H4 (cell line): Measurements from ENCODE around the gene TIMELESS. TPM values are rescaled to one million over a fixed set of nuclear protein-coding genes. Genes with fewer than 3 reads are reported as not detected.
"Not testable (repeated sequence)": the region's sequence is repeated elsewhere in the genome, so short reads cannot be mapped to it uniquely, and the experiment has no call there.

Experiments
- DNase-seq: peaks from one replicate; pipeline ENCODE4 v3.0.0-alpha.2; 2015; ENCODE audit warnings: low spot score
- total RNA-seq: library from RNA; depleted of rRNA; stranded (reverse); fragments of >200 nt; shearing (Covaris generic); gene quantifications from 2 replicates; pipeline ENCODE4 v1.2.3, GENCODE V29; 2014

Gene TIMELESS
- total RNA-seq, 1 experiment from 2014 or later, result 12.7 TPM

DNA sequence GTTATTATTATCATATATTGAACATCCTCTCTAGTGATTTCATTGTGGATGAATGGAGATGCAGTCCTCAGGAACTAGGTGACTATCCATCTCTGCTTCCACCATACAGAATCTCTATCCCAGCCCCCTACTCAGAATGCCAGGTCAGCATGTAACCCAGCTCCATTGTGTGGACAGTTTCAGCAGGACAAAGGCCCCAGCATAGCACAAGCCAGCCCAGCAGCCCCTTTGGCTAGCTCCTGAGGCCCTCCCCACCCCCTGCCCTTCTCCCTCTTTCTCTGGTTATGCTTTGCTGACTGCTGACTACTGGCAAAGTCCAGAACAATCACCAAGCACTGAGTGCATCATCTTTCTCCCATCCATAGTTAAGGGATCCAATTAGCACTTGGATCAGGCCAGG, 13.3 kb upstream of the TIMELESS start:
- DNase-seq, result no peak

DNA sequence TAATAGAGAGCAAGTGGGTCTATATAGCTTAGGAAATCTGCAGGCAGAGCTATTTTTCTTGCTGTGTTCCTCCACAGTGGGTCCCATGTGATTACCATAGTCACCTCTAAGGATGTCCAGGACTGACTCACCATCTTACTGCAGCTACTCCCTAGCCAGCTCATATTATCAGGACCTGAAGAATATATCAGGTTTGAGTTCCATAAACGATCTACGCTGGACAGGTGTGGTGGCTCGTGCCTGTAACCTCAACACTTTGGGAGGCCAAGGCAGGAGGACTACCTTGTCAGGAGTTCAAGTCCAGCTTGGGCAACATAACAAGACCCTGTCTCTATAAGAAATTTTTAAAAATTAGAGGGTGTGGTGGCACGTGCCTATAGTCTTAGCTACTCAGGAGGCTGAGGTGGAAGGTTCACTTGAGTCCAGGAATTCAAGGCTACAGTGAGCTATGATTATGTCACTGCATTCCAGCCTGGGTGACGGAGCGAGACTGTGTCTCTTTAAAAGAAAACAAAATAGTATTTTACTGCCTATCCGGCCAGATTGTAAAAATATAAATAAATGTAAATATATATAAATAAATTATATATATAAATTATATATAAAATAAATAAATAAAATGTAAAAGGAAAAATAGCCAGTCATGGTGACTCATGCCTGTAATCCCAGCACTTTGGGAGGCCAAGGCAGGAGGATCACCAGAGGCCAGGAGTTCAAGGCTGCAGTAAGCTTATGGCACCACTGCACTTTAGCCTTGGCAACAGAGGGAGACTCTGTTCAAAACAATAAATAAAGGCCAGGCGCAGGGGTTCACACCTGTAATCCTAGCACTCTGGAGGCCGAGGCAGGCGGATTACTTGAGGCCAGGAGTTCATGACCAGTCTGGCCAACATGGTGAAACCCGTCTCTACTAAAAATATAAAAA, 12.3 kb upstream of the TIMELESS start:
- DNase-seq, result no peak

DNA sequence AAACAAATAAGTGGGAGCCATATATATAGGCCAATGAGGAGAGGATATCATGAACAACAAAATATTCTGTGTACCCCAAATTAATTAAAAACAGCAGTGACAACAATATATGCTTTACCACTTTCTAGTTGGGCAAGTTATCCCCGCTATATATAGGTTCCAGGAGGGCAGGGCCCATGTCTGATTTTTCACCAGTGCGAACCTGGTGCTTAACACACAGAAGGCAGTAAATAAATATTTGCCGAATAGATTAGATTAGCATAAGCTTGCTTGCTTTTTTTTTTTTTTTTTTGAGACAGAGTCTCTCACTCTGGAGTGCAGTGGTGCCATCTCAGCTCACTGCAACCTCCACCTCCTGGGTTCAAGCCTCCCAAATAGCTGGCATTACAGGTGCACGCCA, 8.6 kb upstream of the TIMELESS start:
- DNase-seq, result no peak

DNA sequence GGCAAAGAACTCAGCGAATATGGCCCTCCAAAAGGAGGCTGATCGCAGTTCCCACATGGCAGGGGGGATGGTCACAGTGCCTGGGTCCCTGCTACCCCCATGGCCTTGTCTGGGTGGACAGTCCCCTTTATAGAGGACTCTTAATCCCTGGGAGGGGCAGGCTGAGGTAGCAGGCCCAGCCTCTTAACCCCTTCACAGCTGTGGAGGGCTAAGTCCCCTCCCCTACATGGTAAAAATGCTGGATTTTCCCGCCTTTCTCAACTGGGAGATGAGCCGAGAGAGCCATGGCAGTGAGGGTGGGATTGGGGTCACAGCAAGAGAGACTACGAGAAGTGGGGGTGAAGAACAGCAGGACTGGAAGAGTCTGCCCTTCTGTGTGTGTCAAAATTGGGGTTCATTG, 5.3 kb upstream of the TIMELESS start, which contains the start of gene MIP:
Gene MIP, minus strand, starts transcription at position 101 of the 400 bp plus-strand sequence. Its CDS starts 44 bp downstream, at position 57.
- no peak for DNase-seq

DNA sequence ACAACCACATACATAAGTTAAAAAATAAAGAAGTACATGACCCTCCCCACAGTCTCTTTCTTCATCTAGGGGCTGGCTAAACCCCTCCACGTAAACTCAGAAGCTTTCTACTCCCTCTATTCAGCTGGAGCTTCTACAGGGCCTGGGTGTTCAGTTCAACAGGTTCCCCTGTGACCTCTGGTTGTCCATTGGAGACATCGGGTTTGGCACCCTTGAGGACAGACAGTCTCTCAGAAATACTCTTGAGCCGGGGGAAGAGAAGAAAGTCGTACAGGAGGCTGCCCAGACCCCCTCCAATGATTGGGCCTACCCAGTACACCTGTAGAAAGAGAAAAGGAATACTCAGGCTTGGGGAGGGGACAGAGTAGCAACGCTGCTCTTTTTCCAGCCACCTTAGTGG, 1.9 kb upstream of the TIMELESS start:
- no peak for DNase-seq

DNA sequence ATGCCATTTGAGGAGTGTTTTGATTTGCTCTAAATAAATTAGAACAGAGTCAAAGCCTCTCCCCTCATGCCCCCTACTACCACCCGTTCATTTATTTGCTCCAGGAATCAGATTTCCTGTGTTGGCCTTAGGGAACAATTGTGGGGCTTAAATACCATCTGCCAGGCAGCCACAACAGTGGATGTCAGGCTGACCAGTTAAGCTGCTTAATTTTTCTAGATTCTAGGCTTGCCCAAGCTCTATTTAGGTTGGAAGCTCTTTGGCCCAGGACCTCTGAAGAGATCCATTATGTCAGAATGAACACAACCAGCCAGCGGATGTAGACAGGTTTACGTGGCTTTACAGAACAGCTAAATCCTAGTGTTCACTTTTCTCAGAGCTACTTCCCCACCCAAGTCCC, 1.0 kb upstream of the TIMELESS start:
- DNase-seq, result no peak

DNA sequence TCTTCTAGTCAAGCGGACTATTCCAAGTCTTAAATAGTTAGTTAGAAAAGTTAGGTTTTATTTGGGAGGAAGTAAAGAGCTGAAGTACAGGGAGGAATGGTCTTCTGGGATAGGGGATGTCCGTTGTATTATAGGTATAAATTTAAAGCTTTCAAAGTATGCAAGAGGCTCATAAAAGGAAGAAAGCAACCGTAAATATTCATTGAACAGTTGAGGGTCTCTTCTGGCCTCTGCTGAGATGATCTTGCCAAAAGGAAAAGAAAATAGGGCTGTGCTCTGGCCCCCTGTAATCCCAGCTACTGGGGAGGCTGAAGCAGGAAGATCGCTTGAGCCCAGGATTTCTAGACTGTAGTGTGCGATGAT, 377 bp upstream of the TIMELESS start:
- no peak for DNase-seq

DNA sequence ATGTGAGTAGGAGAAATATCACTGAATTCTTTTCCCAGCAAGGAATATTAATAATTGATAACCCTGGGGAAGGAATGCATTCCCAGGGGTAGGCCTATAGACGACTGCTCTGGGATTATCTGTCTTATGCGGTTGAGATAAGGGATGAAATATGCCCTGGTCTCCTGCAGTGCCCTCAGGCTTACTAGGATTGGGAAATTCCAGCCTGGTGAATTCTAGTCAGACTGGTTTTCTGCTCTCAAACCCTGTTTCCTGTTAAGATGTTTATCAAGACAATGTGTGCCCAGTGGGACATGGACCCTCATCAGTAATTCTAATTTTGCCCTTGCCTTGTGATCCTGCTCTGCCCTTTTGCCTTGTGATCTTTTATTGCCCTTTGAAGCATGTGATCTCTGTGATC, 6.0 kb downstream of the TIMELESS start:
- not testable (repeated sequence) for DNase-seq

DNA sequence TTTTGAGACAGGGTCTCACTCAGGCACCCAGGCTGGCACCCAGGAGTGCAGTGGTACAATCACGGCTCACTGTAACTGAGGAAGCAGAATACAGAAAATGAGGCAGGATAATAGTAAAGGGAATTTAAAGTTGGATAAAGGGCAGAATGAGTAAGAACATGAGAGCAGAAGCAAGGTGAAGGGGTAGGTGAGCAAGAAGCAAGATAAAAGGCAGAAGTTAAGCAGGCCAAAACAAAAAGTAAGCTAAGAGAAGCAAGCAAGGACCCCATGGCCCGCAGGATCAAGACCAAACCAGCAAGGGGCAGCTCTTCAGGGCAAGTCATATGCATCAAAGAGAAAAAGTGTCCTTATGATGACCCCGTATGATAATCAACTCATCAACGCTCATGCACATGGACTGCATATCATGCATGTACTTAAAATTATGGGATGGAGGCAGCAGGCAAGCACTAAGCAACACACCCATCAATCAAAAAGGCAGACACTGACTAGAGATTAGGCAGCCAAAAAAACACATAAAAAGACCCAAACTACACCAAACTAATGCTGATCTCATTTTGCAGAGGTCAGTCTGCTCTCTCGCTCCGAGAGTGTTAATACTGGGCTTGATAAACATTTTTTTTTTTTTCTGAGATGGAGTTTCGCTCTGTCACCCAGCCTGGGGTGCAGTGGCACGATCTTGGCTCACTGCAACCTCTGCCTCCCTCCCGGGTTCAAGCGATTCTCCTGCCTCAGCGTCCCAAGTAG, 11.6 kb downstream of the TIMELESS start:
- no peak for DNase-seq

DNA sequence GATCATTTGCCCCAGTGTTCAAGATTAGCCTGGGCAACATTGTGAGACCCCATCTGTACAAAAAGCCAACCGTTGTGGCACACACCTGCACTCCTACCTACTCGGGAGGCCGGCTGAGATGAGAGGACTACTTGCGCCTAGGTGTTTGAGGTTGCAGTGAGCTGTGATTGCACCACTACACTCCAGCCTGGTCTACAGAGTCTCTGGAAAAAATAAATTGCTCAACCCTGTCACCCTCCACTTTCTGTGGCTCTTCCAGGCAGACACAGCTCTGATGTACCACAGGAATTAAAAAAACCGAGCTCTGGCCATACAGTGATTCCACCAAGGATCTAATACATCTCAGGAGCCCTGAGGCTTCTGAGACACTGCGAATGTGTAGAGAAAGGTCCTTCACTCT, 14.4 kb downstream of the TIMELESS start:
- DNase-seq, result no peak

DNA sequence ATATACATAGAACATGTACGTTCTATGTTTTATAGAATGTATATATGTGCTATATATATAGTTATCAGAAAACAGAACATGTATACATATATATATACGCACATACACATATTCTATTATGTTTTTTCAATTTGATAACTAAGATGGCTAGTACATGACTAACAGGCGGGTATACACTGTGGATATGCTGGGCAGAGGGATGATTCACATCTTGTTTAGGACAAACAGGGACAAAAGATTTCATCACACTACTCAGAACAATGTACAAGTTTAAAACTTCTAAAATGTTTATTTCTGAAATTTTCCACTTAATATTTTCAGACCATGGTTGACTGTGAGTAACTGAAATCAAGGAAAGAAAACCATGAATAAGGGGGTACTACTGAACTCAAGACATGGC, 17.4 kb downstream of the TIMELESS start:
- no peak for DNase-seq

DNA sequence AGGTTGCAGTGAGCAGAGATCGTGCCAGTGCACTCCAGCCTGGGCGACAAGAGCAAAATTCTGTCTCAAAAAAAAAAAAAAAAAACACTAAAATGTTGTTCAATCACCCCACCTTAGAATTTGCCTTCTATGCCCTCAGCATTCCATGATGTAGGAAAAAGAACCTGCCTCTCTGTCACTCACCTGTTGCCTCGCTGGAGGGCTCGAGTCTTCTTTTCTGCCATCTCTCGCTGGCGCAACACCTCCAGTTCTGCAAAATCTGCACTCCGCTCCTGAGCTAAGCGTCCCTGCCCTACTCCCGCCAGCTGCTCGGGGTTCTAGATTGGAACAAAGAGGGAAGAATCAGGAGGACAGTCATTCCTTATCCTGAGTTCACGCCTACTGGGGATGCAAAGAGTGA, 17.9 kb downstream of the TIMELESS start:
- no peak for DNase-seq

DNA sequence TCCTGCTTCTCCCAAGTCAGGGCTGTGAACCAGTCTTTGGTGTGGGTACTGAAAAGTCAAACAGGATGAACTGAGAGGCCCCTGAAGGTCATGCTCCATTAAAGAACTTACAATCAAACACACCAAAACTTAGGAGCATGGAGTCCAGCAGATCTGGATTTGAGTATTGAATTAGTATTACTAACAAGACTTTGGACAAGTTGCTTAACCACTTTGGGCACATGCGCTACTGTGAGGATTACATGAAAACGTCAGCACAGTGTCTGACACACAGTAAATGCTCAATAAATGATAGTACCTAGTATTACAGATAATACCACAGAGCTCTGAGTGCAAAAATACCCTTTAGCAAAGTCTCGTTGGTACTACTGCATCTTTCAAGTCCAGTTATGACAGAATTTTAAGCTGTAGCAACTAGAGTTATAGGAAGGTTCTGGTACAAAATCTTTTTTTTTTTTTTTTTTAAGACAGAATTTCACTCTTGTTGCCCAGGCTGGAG, 23.2 kb downstream of the TIMELESS start:
- DNase-seq, result no peak

DNA sequence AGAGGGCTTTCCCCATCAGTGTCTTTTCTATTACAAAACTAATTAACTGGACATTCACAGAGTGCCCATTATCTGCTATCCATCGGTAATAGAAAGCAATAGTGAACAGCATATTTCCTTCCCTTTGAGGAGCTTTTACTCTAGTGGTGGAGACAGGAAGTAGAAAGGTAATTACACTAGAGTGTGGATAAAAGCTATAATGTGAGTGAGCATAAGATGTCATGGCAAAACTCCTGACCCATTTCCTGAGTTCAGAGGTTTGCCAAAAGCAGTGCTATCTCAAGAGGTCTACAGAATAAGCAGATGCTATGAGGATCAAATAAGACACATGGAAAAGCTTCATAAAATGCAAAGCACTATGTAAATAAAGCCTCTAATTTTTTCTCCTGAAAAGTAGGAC, 24.0 kb downstream of the TIMELESS start:
- no peak for DNase-seq

DNA sequence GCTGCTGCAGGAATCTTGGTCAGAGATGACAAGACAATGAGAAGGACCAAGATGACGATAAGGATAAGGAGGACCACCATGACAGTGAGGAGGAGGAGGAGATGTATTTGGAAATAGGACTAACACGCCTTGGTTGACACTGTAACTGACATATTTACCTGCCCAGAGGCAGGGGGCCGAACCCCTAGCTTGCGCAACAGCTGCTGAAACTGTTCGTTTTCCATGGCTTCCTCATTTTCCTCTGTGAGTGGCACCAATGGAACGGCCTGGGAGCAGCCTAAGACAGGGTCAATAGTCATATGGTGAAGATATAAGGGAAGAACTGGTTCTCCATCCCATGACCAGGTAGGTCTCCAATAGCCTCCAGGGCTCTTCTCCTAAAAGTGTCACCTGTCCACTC, 28.8 kb downstream of the TIMELESS start:
- DNase-seq, result no peak

DNA sequence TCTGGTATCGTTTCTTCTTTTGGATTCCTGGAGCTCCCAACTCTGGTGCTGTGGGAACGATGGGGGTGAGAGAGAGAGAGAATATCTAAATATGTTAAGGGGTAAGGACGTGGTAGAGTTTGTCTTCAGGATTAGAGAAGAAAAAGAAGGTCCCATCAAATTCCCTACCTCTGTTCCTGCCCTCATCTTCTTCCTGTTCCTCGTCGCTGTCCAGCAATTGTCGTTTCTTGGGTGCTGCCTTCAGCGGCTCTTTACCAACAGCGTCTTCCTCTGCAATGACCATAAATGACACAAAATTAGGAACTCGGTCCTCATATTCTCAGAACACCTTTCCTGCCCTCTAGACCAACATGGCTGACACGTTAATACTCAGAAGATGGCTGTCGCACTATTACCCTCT, 31.5 kb downstream of the TIMELESS start:
- no peak for DNase-seq

DNA sequence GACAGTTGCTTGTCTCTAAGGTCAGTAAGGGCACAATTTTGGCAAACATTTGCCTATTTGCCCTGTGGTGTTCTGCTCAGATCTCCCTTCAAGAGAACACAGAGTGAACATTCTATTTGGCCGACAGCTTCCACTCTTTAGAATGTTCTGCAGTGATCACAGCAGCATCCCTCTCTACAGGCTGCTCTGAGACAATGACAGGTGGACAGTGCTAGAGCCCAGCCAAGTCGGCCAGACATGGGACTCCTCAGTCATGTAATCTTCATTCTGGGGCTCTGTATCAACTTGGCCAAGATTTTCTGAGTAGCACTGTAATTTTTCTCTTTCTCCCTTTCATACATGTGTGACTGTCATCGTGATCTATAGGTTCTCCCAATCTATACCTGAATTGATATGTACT, 34.8 kb downstream of the TIMELESS start:
- DNase-seq, result no peak

DNA sequence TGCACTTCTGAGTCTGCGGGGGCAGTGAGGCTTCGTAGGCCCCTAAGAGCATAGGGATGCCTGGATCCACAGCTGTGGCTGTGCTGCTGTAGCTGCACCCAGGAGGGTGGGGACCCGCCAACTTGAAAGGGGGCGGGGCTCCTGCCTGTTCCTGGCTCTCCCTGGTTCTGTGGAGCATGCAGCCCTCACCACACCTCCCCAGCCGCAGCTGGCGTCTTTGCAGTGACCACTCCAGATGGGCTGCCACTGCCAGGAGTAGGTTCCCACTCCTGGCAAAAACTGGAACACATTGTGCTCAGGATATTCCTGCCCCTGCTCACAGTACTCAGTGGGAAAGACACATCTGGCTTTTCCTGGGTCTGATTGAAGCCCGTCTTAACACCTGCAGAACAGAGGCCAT, 35.8 kb downstream of the TIMELESS start:
- no peak for DNase-seq

DNA sequence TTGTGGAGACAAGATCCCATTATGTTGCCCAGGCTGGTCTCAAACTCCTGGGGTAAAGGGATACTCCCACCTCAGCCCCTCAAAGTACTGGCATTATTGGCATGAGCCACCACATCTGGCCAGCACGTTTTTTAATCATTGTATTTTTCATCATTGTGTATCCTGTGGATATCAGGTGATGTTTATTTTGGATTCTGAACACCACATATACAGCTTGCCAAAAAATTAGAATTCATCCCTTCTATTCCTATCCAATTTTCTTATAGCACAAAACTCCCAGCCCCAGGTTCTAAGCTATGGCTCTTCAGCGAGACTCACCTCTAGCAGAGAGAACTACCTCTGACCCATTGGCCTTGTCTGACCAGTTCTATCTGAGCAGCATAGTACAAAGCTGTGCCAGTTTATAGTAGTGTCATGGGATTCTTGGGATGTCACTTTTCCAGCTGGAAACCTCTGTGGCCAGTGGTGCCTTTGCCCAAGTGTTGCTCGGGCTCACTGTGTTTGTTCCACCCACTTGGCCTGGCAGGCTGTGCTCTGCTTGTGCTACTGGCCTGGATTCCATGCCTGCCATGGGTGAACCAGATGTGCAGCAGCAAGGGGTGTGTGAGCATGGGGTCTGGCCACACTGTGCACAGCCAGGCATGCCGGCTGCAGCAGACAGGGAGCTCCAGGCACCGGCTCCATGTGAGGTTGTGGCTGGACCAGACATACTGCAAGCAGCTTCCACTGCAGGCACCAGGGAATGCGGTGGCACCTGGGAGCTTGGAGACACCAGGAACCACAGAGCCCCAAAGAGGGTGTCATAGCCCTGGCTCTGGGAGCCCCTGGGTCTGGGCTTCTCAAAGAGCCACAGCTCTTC, 37.2 kb downstream of the TIMELESS start:
- no peak for DNase-seq

DNA sequence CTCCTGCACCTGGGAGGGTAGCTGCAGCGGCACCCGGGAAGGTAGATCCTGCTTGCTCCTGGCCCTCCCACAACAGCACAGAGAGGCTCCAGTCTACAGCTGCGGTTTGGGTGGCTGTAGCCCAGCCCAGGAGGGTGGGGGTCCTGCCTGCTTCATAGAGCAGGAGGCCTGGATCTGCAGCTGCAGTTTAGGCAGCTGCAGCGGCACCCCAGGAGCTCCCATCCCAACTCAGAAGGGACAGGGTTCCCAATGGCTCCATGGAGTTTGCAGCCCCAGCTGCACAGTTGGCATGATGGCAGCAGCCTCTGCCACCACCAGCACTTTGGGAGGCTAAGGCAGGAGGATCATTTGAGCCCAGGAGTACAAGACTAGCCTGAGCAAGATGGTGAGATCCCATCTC, 38.5 kb downstream of the TIMELESS start:
- no peak for DNase-seq

DNA sequence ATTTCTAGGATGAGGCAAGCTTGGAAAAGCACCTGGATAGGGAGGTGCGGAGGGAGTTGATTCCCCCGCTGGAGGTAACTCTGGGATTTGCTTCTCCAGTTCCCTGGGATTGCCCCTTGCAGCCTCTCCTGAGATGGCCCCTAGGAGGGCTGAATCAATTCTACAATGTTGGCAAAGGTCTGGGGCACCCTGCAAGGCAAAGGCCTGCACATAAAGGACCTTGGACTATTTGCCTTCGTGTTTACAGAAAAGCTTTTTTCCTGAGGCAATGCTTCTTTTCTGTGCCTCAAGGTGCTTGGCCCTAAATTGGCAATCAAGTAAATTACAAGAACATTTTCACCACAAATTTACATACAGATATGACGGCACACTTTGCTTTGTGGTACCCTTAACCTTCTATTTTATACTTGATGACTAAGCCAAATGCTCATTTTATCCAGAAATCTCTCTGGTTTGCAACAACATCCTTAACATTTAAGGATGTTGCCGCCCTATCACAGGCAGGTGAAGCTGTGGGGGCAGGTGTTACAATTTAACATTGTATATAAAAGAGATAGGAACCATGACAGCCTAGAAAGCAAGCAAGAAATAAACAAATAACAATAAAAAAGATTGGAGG, 40.3 kb downstream of the TIMELESS start:
- DNase-seq, result no peak
